ENCODE data around the gene DGKE.

DGKE gene
- 57.7 to 87.9 reads per million in 2 donors for total RNA-seq

- peak; percentile 100 for DNase-seq
Measured at GRCh38 chr17:56833809-56834379, at the start of gene DGKE, which contains the start of gene C17orf67. Gene DGKE (plus strand): TSS chr17:56834151. CDS start chr17:56834796, 645 bp downstream. Gene C17orf67 (minus strand): TSS chr17:56833920. CDS start chr17:56815810, 18,110 bp downstream.

- no peak for DNase-seq
Measured at GRCh38 chr17:56785405-56785804, 48.5 kb upstream of the DGKE start.

GRCh38 chr17:56785997-56786680 lies 47.8 kb upstream of the DGKE start:
- no peak for DNase-seq

GRCh38 chr17:56786989-56787482 lies 46.9 kb upstream of the DGKE start:
- no peak for DNase-seq

GRCh38 chr17:56792267-56792666 lies 41.7 kb upstream of the DGKE start:
- no peak for DNase-seq

GRCh38 chr17:56793531-56793930 lies 40.4 kb upstream of the DGKE start:
- no peak for DNase-seq

GRCh38 chr17:56793957-56794356 lies 40.0 kb upstream of the DGKE start:
- DNase-seq = no peak

- DNase-seq = no peak
Measured at GRCh38 chr17:56795221-56795865, 38.6 kb upstream of the DGKE start.

GRCh38 chr17:56796536-56796935 lies 37.4 kb upstream of the DGKE start:
- no peak for DNase-seq

- DNase-seq = no peak
Measured at GRCh38 chr17:56798916-56799315, 35.0 kb upstream of the DGKE start.

- no peak for DNase-seq
Measured at GRCh38 chr17:56801459-56802178, 32.3 kb upstream of the DGKE start.

GRCh38 chr17:56803071-56803470 lies 30.9 kb upstream of the DGKE start:
- DNase-seq = no peak

- no peak for DNase-seq
Measured at GRCh38 chr17:56804454-56804853, 29.5 kb upstream of the DGKE start.

GRCh38 chr17:56806949-56807348 lies 27.0 kb upstream of the DGKE start:
- no peak for DNase-seq

- no peak for DNase-seq
Measured at GRCh38 chr17:56807723-56808122, 26.2 kb upstream of the DGKE start.

- DNase-seq = no peak
Measured at GRCh38 chr17:56808503-56808902, 25.4 kb upstream of the DGKE start.

GRCh38 chr17:56809106-56809819 lies 24.7 kb upstream of the DGKE start:
- DNase-seq = no peak

- DNase-seq = no peak
Measured at GRCh38 chr17:56809820-56810179, 24.2 kb upstream of the DGKE start.

GRCh38 chr17:56810343-56810742 lies 23.6 kb upstream of the DGKE start:
- no peak for DNase-seq

GRCh38 chr17:56810891-56811775 lies 22.8 kb upstream of the DGKE start:
- no peak for DNase-seq

GRCh38 chr17:56812901-56813388 lies 21.0 kb upstream of the DGKE start:
- no peak for DNase-seq
